Testis (tissue), 3 donors: ENCODE results near the gene RAD21L1. TPM values are rescaled to one million over a fixed set of nuclear protein-coding genes. Genes with fewer than 3 reads are reported as not detected.

Source experiments
- DNase-seq: peaks from one replicate; pipeline ENCODE4 v3.0.0-alpha.2; 2019
- H3K27ac ChIP-seq, 2 donors: fragments of 200-600 bp; sonication (generic); one replicate each; pipeline ENCODE4 v1.5.1; 2019
- H3K27me3 ChIP-seq: fragments of 200-600 bp; sonication (generic); one replicate; pipeline ENCODE4 v1.5.1; 2019
- H3K36me3 ChIP-seq: fragments of 200-600 bp; sonication (generic); one replicate; pipeline ENCODE4 v1.5.1; 2017; ENCODE audit warnings: low read depth; ENCODE audit errors: missing control alignments
- H3K4me1 ChIP-seq: fragments of 200-600 bp; sonication (generic); one replicate; pipeline ENCODE4 v1.5.1; 2019
- H3K4me3 ChIP-seq, 2 donors: fragments of 200-600 bp; sonication (generic); one replicate each; pipeline ENCODE4 v1.5.1; 2017 to 2019
- H3K9me3 ChIP-seq: fragments of 200-600 bp; sonication (generic); one replicate; pipeline ENCODE4 v1.5.1; 2017
- CTCF ChIP-seq, 3 experiments: fragments of 450-650 bp in 2 of 3; fragments of 200-600 bp in 1 of 3; sonication (generic) in 1 of 3; IDR thresholded peaks; one replicate each; pipeline ENCODE4 v1.5.1; 2016 to 2019; ENCODE audit warnings: antibody characterized with exemption in 3 of 3, mild to moderate bottlenecking in 2 of 3, moderate library complexity in 1 of 3
- POLR2A ChIP-seq: fragments of 450-650 bp; IDR thresholded peaks from one replicate; pipeline ENCODE4 v1.6.1; 2017; ENCODE audit warnings: antibody characterized with exemption, mild to moderate bottlenecking, moderate library complexity
- WGBS, 2 donors: methylation state at CpG; one replicate each; pipeline ENCODE4 v1.1.5; 2018; 5-methylcytosine and 5-hydroxymethylcytosine counted together
- intact Hi-C: fragments of 100-400 bp; cut with DNase I; formaldehyde crosslinking; loops from one replicate; pipeline ENCODE4 v1.15.1; 2023; ENCODE audit warnings: low total_unique reads
- polyA plus RNA-seq: library from polyadenylated mRNA; stranded (reverse); fragments of 350-450 nt; fragmentation: Illumina TruSeq; extraction: RNeasy Lipid Tissue Mini Kit (QIAGEN cat#74804); gene quantifications from one replicate; pipeline ENCODE4 v1.2.3, GENCODE V29; 2014; ENCODE audit warnings: low read depth, low replicate concordance; ENCODE audit not compliant: insufficient read depth
- total RNA-seq, 2 donors: library from RNA; depleted of rRNA; stranded (reverse); fragments of >200 nt; gene quantifications; one replicate each; pipeline ENCODE4 v1.2.3, GENCODE V29; 2016

The RAD21L1 gene
- total and polyA plus RNA-seq, 3 donors from 2014 or later = 7.5 to 13.7 (median 12.1) TPM

GRCh38 chr20:1202762-1203504, 22.9 kb upstream of the RAD21L1 start, which contains the start of gene C20orf202:
TSS of gene C20orf202 (plus strand) at chr20:1203454. CDS start at chr20:1203586, 132 bp downstream.
- WGBS, 2 donors = 68 to 70% methylated on average over 5 of the region's 5 CpGs
- intact Hi-C loops = no loop called here

GRCh38 chr20:1203630-1204029, 22.2 kb upstream of the RAD21L1 start:
- no peak for TF ChIP-seq CTCF (IDR thresholded peaks at IDR 0.05)
- TF ChIP-seq POLR2A = no peak
- no peaks in the 10 kb centered on the region for H3K27me3 ChIP-seq
- intact Hi-C loops = no loop called here
- no peaks in the 10 kb centered on the region for H3K36me3 ChIP-seq
- no peak for DNase-seq
- 40 to 68% methylated on average over 5 of the region's 5 CpGs for WGBS, 2 donors
- H3K9me3 ChIP-seq = no peaks in the 10 kb centered on the region
- peaks cover 7% of the 10 kb centered on the region for H3K4me1 ChIP-seq
- H3K4me3 ChIP-seq = no peak overlapping the region
- H3K27ac ChIP-seq = no peak overlapping the region

More at GRCh38 chr20:1202762-1203504, 22.9 kb upstream of the RAD21L1 start, which contains the start of gene C20orf202:
- no peak within 1 kb of the TSS for H3K4me3 ChIP-seq
- no peak for TF ChIP-seq CTCF (IDR thresholded peaks at IDR 0.05)
- no peak for TF ChIP-seq POLR2A
- H3K27me3 ChIP-seq = no peaks in the 10 kb centered on the region
- no peaks in the 10 kb centered on the region for H3K36me3 ChIP-seq
- H3K9me3 ChIP-seq = no peaks in the 10 kb centered on the region
- no peak for DNase-seq
- no peak within 1 kb of the TSS for H3K27ac ChIP-seq
- H3K4me1 ChIP-seq = peaks cover 7% of the 10 kb centered on the region

- Histone ChIP-seq H3K36me3 (no peaks in the 10 kb centered on the region), H3K4me3 (no peak overlapping the region), H3K9me3 (no peaks in the 10 kb centered on the region), H3K27ac (no peak overlapping the region), H3K4me1 (peaks cover 7% of the 10 kb centered on the region), H3K27me3 (no peaks in the 10 kb centered on the region)
- WGBS, 2 donors = 73 to 77% methylated on average over 3 to 5 of the region's 5 CpGs
- DNase-seq = no peak
- intact Hi-C loops = no loop called here
- TF ChIP-seq POLR2A (no peak), CTCF (IDR thresholded peaks at IDR 0.05) (no peak)
Measured at GRCh38 chr20:1204113-1204512, 21.7 kb upstream of the RAD21L1 start.

GRCh38 chr20:1204576-1204975, 21.3 kb upstream of the RAD21L1 start:
- H3K27me3 ChIP-seq = no peaks in the 10 kb centered on the region
- no peak overlapping the region for H3K27ac ChIP-seq
- TF ChIP-seq CTCF (IDR thresholded peaks at IDR 0.05) (no peak), POLR2A (no peak)
- H3K4me3 ChIP-seq = no peak overlapping the region
- intact Hi-C loops = no loop called here
- H3K4me1 ChIP-seq = peaks cover 7% of the 10 kb centered on the region
- 85 to 90% methylated on average over 2 of the region's 2 CpGs for WGBS, 2 donors
- no peaks in the 10 kb centered on the region for H3K9me3 ChIP-seq
- H3K36me3 ChIP-seq = no peaks in the 10 kb centered on the region
- DNase-seq = no peak

GRCh38 chr20:1205802-1206201, 20.0 kb upstream of the RAD21L1 start:
- no peaks in the 10 kb centered on the region for H3K27me3 ChIP-seq
- TF ChIP-seq CTCF (IDR thresholded peaks at IDR 0.05) (no peak), POLR2A (no peak)
- WGBS, 2 donors = 93% methylated on average over 8 of the region's 8 CpGs
- peaks cover 7% of the 10 kb centered on the region for H3K4me1 ChIP-seq
- H3K27ac ChIP-seq = no peak overlapping the region
- intact Hi-C loops = no loop called here
- no peaks in the 10 kb centered on the region for H3K9me3 ChIP-seq
- H3K4me3 ChIP-seq = no peak overlapping the region
- no peak for DNase-seq
- H3K36me3 ChIP-seq = no peaks in the 10 kb centered on the region
